GM18505 (cell line): ENCODE measurements around the gene GSTM3.

Source experiments
- ATAC-seq: cut with Tn5 transposase; IDR thresholded peaks from one replicate; pipeline ENCODE4 v1.9.1; 2021; ENCODE audit not compliant: unreplicated experiment
- POLR2A ChIP-seq: IDR thresholded peaks from 4 replicates; pipeline ENCODE4 v1.6.1; 2011; ENCODE audit warnings: borderline replicate concordance; ENCODE audit not compliant: insufficient read depth, insufficient read length; ENCODE audit errors: extremely low read depth

The GSTM3 gene

DNA sequence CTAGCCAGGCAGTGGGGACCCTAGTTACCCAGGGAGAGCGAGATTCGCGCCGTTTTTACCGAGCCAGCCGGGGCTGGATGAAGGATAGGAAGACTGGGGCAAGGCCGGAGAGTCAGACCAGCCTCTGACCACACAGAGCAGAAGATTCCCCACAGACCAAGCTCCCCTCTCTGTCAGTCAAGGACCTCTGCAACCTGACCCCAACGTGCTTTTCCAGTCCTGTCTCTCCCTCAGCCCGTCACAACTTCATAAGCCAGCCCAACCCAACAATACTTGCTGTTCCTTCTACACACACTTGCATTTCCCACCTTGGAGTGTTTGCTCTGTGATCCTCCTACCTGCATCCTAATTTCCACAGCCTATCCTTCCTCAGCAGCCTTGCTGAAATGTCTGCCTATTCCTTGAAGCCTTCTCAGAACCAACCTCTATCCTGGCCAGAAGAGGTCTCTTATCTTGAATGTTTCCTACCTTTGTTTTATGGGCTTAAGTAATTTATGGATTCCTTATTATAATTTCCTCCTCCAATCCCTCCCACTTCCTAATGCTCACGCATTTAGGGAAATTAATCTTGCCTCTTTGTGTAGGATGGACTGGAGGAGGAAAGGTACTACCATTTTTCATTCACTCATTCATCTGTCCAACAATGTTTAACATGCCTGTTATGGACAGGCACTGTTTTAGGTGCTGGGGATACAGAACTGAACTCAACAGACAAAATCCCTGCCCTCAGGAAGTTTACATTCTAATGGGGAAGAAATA lies at the start of gene GSTM3:
Gene GSTM3, minus strand, starts transcription at position 424 of the 759 bp plus-strand sequence. CDS start 751 bp downstream, outside the sequence.
- no peak for TF ChIP-seq POLR2A
- no peak for ATAC-seq

DNA sequence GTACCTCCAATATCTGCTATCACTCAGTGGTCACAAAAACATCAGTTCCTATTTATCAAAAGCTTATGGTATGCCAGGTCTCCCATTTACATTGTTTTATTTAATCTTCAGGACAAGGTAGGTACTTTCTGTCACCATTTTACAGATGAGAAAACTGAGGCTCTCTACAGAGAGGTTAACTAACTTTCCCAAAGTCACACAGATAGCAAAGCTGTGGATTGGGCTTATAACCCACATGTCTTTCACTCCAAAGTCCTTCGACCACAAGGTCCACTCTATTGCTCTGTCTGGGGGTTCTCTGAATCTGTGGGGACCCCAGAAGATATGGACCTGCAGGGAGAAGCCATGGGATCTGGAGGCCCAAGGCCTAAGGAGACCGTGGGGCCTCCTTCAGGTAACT lies 49.5 kb upstream of the GSTM3 start:
- TF ChIP-seq POLR2A: no peak
- no peak for ATAC-seq

DNA sequence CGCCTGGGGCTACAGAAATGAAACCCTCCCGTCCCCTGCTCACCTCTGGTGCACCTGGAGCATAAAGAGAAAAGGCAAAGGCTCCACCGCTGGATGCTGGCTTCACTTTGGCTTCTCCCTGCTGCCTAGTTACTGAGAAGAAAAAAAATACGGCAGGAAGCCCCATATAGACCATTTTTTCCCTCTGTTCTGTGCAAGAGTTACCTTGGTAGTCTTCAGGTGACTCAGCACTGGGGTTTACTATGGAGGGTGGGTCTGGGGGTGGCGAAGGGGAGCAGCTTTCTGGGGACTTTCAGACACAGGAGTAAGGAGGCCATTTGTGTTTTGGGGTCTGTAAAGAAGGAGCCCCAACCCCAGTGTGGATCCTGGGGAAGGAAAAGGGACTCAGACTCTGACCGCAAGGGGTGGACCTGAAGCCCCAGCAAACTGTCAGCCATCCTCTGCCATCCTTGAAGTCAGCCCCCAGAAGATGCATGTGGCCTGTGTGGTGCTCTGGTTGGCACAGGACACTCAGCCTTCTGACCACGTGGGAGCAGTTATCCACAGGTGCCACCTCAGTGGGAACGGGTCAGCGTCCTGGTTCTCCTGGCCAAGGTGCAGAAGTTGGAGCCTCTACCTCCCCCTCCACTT lies 48.8 kb upstream of the GSTM3 start:
- TF ChIP-seq POLR2A: no peak
- ATAC-seq: no peak

DNA sequence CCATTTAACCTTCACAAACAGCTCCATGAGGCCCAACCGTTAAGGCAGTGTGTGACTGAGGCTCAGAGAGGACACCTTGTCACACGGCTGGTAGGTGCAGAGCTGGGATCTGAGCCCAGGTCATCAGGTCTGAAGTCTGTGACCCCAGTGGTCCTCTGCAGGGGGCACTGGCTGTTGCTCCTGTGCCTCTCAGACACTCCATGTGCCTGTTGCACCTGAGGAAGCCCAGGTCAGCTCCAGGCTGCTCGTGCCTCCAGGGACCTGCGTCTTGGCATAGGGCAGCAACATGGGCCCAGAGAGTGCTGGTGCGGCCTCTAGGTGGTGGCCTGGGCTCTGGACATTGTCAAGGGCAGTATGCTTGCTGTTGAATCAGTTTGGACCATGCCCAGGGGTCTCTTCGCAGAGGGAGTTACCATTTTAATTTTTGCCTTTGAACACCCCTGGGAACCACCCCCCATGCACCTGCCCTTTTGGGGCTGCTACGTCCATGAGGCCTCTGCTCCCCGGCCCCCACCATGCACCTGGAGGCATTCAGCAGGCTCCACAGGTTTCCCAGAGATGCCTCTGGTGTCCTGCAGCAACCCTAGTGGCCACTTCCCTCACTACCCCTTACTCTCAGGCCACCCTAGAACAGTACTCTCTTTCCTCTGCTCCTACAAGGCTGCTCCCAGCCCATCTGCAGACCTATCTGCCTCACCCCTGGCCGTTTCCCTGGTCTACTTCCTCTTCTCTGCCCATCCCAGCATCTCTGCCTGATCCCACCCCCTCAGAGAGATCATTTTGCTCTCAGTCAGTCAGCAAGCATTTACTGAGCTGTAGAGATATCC lies 48.1 kb upstream of the GSTM3 start:
- TF ChIP-seq POLR2A: no peak
- ATAC-seq: no peak

DNA sequence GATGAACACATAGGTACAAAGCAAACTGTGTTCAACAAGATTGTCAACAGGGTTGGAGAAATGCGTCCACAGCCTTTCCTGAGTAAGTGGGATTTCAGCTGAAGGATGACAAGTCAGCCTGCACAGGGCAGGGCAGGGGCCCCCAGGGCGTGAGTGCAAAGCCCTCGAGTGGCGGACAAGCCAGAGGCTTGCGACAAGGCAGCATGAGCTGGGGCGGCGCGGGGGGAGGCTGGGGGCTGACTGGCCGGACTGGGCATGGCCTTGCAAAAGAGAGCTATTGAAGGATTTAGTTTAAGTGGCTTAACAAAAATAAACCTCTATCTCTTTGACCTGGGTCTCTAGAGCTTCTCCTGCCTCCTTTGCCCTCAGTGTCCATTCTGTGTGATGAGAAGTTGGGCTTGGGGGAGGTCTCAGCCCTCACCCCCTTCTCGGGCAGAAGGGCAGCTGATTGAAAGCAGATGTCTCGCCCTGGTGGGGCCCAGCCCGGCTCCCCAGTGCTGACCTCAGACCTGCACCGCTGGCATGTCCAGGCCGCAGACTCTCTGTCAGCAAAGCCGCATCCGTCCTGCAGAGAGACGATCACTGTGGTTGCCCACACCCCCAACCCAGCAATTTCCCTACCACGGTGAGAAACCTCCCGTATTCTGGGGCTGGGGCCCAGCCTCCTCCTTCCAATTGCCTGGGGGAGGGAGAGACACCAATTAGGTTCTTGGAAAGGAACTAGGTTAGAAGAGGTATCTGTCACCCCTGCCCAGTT lies 47.2 kb upstream of the GSTM3 start:
- no peak for ATAC-seq
- TF ChIP-seq POLR2A: no peak

DNA sequence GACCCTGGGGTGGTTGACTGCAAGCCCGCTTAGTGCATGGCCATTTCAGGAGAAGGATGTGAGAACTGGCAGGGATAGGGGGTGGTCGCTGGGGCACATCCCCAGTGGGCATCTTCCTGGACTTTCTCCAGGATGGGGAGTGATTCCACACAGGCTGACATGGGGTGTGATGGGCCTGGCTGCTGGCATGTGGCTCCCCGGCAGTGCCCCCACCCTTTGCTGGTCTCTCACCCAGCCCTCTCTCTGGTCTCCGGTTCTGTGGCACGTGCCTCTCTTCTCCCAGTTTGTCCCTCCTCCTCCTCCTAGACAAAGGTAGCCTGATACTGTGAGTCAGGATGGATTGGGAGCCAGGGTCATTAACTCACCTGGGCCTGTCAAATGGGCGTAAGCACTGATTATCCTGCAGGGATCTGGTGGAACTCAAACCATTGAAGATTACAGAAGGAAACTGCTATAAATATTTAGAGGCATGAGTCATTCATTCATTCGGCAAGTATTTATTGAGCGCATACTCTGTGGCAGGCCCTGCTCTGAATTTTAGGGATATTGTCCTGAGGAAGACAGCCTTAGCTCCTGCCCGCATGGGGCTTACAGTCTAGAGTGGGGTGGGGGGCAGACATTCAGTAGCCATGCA lies 46.5 kb upstream of the GSTM3 start:
- TF ChIP-seq POLR2A: no peak
- ATAC-seq: no peak

DNA sequence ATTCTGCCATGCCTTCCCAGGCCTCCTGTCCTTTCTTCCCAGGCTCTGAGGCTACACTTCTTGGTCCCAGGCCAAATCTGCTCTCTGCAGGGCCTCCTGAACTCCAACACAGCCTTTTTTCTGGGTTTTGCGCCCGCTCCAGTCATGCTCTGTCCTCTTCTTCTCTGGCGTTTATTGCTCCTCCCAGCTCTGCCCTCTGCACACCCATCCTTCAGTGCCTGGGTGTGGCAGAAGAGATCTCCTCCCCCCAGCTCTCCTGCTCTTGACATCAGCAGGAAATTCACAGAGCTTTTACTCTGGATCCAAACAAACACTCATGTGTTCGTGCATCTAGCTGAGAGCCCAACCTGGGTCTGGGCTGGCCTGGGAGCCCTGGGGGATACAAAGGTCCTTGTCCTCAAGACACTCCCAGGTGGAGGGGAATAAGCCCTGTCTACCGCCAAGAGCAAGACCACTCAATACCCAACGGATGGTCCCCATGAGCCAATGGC lies 45.7 kb upstream of the GSTM3 start:
- no peak for TF ChIP-seq POLR2A
- ATAC-seq: no peak

DNA sequence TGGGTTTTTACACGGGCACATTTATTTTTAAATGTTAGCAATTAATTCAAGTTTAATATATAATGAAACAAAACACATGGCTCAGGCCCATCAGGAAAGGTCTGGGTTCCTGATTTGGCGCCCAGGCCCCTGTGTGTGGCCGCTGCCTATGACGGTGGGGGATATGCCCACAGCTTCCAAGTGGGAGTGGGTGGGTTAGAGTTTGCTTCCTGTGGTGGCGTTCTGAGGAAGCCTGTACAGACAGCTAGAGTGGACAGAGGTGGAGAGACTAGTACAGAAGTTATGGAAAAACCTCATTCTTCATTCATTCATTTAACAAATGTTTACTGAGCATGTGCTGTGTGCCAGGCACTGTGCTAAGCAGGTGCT lies 45.3 kb upstream of the GSTM3 start:
- TF ChIP-seq POLR2A: no peak
- ATAC-seq: no peak

DNA sequence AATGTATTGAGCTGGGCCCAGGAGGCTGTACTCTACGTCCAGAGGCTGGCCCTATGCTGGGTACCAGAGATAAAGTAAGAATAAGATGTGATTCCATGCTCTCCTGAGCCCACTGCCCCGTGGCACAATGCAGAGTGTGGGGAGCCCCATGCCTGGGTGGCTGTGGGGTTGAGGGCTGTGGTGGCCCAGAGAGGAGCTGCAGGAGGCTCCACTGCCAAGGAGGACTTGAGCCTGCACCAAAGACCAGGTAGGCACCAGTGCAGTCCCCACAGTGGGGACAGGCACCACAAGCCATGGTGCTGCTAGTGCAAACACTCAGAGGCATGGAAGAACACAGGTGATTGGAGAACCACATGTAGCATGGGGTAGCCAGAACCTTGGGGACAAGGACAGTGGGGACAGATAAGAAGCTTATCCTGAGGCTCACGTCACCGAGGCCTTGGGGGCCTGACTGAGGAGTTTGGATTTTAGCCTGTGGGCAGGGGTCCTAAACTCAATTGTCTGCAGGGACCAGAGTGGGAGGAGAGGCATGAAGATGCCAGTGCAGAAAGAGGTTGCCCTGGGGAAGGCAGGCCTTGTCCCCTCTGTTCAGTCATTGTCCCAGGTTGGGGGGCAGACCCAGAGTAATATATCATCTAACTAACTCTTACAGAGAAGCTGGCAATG lies 44.7 kb upstream of the GSTM3 start:
- TF ChIP-seq POLR2A: no peak
- no peak for ATAC-seq

DNA sequence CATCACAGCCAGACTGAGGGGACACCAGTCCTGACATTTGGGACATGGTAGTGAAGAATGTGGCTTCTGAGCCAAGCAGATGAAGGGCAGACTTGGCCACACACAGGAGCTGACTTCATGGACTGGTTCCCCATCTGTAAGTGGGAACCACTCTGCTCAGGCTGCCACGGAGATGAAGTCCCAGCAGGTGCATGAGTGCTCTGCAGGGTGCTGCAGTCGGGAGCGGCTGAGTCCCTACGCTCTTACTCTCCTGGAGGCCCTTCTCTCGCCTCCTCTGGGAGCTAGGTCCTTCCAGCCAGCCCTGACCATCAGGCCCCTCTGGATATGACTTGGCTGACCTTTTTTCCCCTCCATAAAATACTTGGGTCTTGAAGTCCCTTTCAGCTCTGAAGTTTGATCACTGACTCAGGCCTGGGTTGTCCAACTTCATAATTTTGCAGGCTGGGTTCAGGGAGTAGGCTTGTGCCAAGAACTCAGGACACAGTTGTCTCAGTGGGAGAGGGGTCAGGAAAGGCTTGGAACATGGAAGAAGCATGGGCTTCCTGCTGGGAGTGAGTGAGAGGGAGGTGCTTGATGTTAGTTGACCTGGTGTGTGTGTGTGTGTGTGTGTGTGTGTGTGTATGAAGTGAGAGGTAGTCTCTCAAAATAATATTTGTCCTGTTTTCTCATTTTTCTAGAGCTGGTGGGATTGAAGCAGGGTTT lies 43.9 kb upstream of the GSTM3 start:
- ATAC-seq: no peak
- no peak for TF ChIP-seq POLR2A

DNA sequence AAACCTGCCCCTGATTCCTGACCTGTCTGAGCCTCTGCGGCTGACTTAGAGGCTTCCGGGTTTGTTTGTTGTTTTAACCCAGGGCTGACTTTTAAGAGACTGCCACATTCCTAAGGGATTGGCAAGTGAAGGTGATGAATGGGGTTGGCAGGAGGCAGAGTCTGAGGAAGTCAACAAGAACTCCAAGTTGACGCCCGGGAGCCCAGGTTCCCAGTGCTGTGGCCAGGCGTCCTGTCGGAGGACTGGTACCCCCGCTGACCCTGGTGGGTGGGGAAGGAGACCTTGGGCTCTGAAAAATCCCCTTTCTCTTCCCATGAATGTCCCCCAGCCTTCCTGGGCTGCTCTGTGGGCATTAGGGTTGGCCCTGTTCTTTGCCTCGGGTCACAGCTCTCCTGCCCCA lies 42.6 kb upstream of the GSTM3 start:
- ATAC-seq: no peak
- TF ChIP-seq POLR2A: no peak
